HG02970 (cell line): Measurements from ENCODE around the gene SELENOH.
"Not testable (repeated sequence)": the region's sequence is repeated elsewhere in the genome, so short reads cannot be mapped to it uniquely, and the experiment has no call there.

ENCODE experiments used
- ATAC-seq: cut with Tn5 transposase; IDR thresholded peaks from one replicate; pipeline ENCODE4 v1.9.1; 2021; ENCODE audit warnings: mild to moderate bottlenecking, moderate library complexity, moderate number of reproducible peaks; ENCODE audit not compliant: unreplicated experiment, low FRiP score

Gene SELENOH

GRCh38 chr11:57741132-57742086, at the start of gene SELENOH:
TSS of gene SELENOH (plus strand) at chr11:57741491. CDS start at chr11:57741596, 105 bp downstream.
- ATAC-seq, result peak; percentile 93

GRCh38 chr11:57698843-57699365, 42.4 kb upstream of the SELENOH start:
- no peak for ATAC-seq

- no peak for ATAC-seq
Observed at GRCh38 chr11:57699813-57700212, 41.5 kb upstream of the SELENOH start.

- ATAC-seq, result no peak
Observed at GRCh38 chr11:57700425-57700824, 40.9 kb upstream of the SELENOH start.

GRCh38 chr11:57703341-57703740, 38.0 kb upstream of the SELENOH start:
- ATAC-seq, result no peak

GRCh38 chr11:57704932-57705331, 36.4 kb upstream of the SELENOH start:
- ATAC-seq, result no peak

GRCh38 chr11:57705432-57705831, 35.9 kb upstream of the SELENOH start:
- ATAC-seq, result not testable (repeated sequence)

- no peak for ATAC-seq
Observed at GRCh38 chr11:57709802-57710367, 31.4 kb upstream of the SELENOH start.

- peak; percentile 48 for ATAC-seq
Observed at GRCh38 chr11:57711414-57712255, 29.7 kb upstream of the SELENOH start, which contains the start of gene MED19. TSS of gene MED19 (minus strand) at chr11:57712215. CDS start at chr11:57712179, 36 bp downstream.

- peak; percentile 94 for ATAC-seq
Observed at GRCh38 chr11:57712256-57713150, 28.8 kb upstream of the SELENOH start, which contains the start of gene TMX2. TSS of gene TMX2 (plus strand) at chr11:57712593. CDS start at chr11:57712619, 26 bp downstream.

GRCh38 chr11:57713835-57714234, 27.5 kb upstream of the SELENOH start:
- no peak for ATAC-seq

- ATAC-seq, result not testable (repeated sequence)
Observed at GRCh38 chr11:57716726-57717125, 24.6 kb upstream of the SELENOH start.

GRCh38 chr11:57727185-57727584, 14.1 kb upstream of the SELENOH start:
- no peak for ATAC-seq

- no peak for ATAC-seq
Observed at GRCh38 chr11:57728829-57729228, 12.5 kb upstream of the SELENOH start.

- no peak for ATAC-seq
Observed at GRCh38 chr11:57729479-57729878, 11.8 kb upstream of the SELENOH start.

GRCh38 chr11:57732661-57733060, 8.6 kb upstream of the SELENOH start:
- ATAC-seq, result no peak

GRCh38 chr11:57735619-57736298, 5.5 kb upstream of the SELENOH start:
- ATAC-seq, result no peak

- ATAC-seq, result no peak
Observed at GRCh38 chr11:57742087-57742452, 779 bp downstream of the SELENOH start.

- ATAC-seq, result no peak
Observed at GRCh38 chr11:57744357-57744756, 3.1 kb downstream of the SELENOH start.
